Effector CD4-positive, alpha-beta T cell (primary cell): ENCODE results near the gene CHORDC1.
"Not testable (repeated sequence)": the region's sequence is repeated elsewhere in the genome, so short reads cannot be mapped to it uniquely, and the experiment has no call there.

Source experiments
- DNase-seq: peaks from one replicate; pipeline ENCODE4 v3.0.0-alpha.2; 2020

Gene CHORDC1

DNA sequence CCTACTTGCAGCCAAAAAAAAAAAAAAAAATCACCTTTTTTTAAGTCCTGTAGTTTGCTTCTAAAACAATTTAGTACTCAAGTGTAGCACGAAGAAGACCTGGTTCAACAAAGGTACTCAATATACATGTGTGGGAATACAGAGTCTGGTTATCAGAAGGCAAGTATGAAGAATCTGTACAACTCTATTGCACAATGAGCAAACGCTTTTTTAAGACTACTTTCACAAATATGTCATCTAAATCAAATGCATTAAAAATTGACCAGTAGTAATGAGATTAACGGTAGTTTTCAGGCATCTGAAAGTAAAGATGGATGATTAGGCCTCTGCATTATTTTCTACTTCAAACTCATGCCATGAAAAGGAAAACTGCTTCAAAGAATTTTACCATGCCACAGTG is 9.5 kb downstream of the CHORDC1 start:
- no peak for DNase-seq

DNA sequence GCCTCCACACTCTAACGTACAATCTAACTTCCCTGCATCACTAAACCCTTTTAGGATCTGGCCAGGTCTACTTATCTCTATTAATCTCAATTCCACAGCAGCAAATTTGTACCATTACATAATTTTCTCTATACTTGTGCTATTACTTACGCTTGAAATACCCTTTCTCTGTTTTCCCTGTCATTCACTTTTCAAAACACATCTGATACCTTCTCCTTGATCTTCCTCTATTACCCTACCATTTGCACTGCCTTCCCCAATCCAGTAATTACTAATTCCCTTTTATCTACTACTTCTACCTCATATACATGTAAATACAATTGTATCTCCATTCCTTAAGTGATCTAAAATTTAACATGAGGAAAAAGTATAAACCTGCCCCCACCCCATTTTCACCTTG is 14.0 kb downstream of the CHORDC1 start:
- DNase-seq, result no peak

DNA sequence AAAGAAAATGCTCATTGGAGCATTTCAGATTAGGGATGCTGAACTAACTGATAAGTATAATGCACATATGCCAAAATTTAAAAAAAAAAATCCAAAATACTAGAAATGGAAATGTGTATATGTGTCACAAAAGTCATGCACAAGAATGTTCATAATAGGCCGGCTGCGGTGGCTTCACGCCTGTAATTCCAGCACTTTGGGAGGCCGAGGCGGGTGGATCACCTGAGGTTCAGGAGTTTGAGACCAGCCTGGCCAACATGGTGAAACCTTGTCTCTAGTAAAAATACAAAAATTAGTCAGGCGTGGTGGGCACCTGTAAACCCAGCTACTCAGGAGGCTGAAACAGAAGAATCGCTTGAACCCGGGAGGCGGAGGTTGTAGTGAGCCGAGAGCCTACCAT is 14.9 kb downstream of the CHORDC1 start:
- not testable (repeated sequence) for DNase-seq

DNA sequence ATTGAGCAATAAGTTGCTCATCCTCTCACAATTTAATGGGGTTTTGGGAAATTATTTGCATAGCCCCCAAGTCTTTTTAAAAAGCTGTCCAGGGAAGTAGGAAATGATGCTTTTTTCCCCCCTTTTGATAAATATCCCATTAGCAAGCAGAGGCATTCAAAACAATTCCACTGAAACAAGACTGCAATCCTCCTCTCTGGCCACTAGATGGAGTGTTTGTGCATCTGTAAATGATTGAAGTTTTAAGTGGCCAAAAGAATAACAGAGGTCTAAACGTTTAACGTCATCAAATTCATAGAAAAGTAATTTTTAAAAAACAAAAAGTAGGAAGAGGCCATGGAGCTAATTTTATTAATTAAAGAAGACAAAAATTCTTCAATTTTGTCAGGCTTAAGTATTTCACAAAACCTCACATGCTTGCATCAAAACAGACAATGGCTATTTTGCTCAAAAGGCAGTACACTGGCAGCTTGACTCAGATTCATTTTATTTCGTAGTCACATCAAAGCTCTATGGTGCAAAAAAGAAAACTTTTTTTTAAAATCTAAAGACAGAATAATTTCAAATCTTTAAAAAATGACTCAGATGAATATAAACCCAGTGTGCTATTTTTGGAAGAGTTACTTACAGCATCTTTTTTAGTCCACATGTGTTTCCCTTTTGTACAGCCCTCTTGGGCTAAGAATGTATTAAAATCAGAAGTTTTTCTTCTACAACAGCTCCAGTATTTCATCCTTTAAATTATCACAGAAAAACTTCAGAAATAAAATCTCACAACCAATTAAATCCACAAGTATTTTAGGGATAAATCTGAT is 17.8 kb downstream of the CHORDC1 start:
- DNase-seq, result no peak

DNA sequence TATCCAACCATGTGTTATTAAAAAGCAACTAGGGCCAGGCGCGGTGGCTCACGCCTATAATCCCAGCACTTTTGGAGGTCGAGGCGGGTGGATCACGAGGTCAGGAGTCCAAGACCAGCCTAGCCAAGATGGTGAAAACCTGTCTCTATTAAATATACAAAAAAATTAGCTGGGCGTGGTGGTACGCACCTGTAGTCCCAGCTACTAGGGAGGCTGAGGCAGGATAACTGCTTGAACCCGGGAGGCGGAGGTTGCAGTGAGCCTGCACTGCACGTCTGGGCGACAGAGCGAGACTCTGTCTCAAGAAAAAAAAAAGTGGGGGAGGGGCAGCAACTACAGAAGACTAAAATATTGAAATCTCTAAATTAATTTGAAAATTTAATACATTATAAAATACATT is 18.4 kb downstream of the CHORDC1 start:
- DNase-seq, result no peak

DNA sequence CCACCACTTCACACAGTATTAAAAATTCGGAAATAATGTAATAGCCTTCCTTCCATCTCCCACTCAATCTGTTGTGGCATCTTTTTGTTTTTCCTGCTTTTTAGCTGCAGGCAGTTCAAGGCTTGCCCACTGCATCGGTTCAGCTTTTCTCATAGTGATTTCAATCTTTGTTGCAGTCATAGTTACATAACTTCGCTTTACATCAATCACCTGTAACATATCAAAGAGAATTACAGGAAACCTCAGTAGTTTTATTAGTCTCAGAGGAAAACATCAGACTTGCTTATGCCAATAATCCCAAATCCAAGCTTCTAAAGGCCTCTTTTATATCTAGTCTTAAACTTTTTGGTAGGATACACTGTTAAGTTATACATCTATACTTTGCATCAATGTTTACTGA is 20.5 kb downstream of the CHORDC1 start:
- no peak for DNase-seq

DNA sequence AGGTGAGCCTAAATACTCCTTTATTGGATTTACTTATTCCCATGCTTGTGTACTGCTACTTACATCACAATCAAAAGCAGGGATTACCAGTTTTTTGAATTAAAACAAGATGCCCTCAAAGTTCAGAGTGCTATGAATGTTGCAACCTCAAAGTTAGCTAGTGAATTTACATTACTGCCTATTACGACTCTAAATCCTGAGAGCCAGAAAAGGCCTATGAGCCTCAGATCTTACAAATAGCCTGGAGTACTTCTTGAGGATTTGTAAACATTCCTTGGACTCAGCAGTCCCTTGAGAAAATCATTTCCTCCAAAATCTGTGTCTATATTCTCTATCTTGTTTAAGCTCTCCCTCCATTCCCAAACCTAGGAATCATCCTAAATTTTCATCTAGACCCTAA is 25.5 kb downstream of the CHORDC1 start:
- no peak for DNase-seq

DNA sequence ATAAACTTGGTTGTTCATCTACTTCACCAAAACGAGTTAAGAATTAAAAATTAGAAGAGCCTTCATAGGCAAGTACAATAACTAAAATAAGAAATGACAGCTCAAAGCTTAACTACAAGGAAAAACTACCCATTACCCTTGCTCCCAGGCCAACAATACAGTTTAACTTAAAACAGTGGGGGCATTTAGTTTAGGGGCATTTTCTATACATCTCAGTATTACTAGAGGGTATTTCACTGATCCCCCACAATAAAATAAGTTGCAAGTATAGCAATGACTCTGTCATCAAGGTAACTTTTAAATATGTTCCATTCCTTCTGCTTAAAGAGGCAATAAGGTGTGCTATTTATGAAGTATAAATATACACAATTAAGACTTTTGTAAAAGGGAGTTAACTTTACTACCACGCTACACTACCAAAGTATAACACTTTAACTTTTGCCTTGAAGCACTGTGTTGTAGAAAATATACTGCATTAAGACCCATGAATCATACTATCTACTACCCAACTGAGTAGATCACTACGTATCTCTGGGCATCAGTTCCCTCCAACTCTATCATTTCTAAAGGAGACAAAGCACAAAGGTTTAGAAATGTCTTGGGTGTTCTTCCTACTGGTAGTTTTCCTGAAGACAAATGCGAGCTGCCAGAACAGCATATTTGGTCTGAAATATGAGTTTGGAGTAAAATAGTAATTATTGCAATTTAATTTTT is 29.8 kb downstream of the CHORDC1 start:
- DNase-seq, result no peak

DNA sequence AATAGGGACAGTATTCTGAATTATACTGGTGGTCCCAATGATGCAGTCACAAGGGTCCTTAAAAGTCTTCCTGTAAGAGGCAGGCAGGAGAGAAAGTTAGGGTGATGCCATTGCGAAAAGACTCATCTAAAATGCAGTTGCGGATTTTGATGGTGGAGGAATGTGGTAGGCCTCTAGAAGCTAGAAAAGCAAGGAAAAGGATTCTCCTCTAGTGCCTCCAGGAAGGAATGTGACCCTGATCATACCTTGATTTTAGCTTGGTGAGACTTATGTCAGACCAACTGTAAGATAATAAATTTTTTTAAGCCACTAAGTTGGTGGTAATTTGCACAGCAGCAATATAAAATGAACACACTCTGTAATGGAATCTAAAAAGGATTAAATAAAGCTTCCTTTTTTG is 33.8 kb downstream of the CHORDC1 start:
- DNase-seq, result no peak

DNA sequence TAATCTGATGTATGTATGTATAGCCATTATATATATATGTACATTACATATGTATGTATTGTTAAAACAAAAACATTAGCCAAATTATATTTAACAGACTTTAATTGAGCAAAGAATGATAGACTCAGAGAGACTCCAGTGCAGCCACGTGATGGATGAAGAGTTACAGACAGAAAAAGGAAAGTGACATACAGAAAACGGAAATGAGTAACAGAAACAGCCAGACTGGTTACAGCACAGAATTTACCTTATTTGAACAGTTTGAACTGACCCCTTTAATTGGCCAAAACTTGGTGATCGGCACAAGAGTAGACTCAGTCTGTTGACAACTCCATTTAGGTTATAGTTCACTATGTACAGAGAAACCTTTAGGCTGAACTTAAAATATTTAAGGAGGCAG is 35.0 kb downstream of the CHORDC1 start:
- DNase-seq, result no peak

DNA sequence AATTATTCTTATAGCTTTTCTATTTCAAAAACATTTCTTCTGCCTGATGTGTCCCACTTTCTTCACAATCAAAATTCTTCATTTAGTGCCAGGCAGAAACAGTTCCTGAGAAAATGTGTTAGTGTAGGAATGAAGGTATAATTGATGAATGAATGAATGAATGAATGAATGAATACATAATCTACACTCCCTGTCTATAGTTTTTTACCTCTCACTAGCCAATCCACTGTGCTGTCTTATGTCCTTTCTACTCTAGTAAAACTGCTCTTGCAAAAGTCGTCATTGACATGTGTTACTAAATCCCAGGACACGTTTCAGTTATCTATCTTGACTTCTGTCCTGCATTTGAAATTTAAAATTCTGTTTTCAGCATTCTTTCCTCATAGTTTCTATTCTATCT is 42.9 kb downstream of the CHORDC1 start:
- DNase-seq, result no peak

DNA sequence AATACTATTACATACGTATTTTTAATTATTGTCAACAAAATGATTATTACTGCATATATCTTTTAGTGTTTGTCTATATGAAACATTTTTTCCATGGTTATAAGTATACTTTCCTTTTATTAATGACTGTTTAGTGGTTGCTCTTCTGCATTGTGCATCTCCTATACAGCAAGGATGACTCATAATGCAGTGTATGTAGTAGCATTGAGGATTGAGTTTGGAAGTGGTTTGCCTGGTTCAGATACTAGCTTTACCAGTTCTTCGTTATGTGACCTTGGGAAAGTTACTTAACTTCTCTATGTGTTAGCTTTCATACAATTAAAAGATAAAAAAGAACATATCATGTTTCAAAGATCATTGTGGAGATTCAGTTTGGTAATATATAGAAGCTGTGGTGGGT is 44.1 kb downstream of the CHORDC1 start:
- DNase-seq, result no peak

DNA sequence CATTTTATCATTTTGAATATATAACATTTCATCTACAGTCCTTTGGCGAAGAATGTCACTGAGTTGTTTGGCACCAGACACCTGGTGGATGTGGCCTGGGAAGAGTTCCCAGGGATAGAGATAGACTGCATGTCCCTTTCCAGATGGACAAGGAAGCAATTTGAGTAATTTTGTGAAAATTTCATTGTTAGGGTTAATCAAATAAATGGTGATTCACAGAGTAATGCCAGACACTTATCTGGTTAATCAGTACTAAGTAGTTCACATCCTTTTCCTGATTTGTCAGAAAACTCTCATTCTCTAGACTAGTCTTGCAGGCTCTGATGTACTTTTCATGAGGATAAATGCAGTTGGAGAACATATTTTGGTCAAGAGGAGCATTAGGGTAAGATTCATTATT is 46.8 kb downstream of the CHORDC1 start:
- DNase-seq, result no peak

DNA sequence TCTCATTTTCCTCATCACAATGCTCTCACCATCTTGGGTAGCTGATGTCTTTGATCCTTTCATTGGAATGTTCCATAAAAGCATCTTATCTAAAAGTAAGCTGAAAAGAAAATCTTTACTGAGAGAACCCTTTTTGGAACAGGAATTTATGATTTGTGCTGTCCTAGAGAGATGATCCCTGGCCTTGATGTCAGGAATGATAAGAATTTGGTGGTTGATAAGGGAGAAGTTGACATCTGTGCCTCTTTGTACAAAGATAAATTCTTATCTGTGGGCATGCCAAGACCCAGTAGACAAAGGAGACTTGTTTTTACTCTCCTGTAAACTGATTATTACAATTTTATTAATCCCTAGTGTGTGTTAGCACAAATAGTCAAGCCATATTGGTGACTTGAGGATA is 51.5 kb downstream of the CHORDC1 start:
- no peak for DNase-seq

DNA sequence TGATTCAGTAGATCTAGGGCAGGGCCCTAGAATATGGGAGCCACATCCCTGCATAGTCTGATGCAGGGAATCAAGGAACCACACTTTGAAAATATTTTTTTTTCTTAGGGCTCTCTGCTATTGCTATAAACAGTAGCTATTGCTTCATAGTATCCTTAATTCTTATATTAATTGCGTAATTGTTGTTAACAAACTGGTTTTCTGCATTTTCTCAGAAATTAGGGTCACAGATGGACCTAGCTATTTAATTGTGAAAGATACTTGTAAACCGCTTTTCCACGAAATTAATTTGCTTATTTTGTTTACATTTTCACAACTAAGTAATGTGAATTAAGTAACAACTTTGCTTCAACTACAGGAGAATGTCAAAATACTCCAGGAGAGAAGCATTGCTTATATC is 54.3 kb downstream of the CHORDC1 start:
- no peak for DNase-seq

DNA sequence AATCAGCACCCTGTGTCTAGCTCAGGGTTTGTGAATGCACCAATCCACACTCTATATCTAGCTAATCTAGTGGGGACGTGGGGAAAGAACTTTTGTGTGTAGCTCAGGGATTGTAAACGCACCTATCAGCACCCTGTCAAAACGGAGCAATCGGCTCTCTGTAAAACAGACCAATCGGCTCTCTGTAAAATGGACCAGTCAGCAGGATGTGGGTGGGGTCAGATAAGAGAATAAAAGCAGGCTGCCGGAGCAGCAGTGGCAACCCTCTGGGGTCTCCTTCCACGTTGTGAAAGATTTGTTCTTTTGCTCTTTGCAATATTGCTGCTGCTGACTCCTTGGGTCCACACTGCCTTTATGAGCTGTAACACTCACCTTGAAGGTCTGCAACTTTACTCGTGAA is 55.1 kb downstream of the CHORDC1 start:
- not testable (repeated sequence) for DNase-seq

DNA sequence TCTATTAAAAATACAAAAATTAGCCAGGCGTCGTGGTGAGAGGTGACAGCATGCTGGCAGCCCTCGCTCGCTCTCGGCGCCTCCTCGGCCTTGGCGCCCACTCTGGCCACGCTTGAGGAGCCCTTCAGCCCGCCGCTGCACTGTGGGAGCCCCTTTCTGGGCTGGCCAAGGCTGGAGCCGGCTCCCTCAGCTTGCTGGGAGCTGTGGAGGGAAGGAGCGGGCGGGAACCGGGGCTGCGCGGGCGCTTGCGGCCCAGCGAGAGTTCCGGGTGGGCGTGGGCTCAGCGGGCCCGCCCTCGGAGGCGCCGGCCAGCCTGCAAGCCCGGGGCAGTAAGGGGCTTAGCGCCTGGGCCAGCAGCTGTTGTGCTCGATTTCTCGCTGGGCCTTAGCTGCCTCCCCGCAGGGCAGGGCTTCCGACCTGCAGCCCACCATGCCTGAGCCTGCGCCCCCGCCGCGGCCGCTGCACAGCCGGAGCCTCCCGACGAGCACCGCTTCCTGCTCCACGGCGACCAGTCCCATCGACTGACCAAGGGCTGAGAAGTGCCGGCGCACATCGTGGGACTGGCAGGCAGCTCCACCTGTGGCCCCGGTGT is 55.8 kb downstream of the CHORDC1 start:
- DNase-seq, result not testable (repeated sequence)
